Upper lobe of left lung (tissue), 6 donors: Measurements from ENCODE around the gene NSF. TPM values are rescaled to one million over a fixed set of nuclear protein-coding genes. Genes with fewer than 3 reads are reported as not detected.
"Not testable (repeated sequence)": the region's sequence is repeated elsewhere in the genome, so short reads cannot be mapped to it uniquely, and the experiment has no call there.

Experiments used
- ATAC-seq, 2 donors: fragments of 200-7000 bp; cut with Tn5 transposase; one replicate each; pipeline ENCODE4 v1.9.1; 2022; ENCODE audit warnings: mild to moderate bottlenecking in 2 of 2, moderate library complexity in 2 of 2; ENCODE audit not compliant: low FRiP score in 2 of 2
- DNase-seq, 2 donors: peaks; one replicate each; pipeline ENCODE4 v3.0.0-alpha.2; 2019 to 2020
- H3K27ac ChIP-seq, 4 donors: fragments of 200-600 bp; sonication (generic); one replicate each; pipeline ENCODE4 v1.5.1; 2016 to 2019
- H3K27me3 ChIP-seq, 4 donors: fragments of 200-600 bp; sonication (generic); one replicate each; pipeline ENCODE4 v1.5.1; 2017 to 2019
- H3K36me3 ChIP-seq, 4 donors: fragments of 200-600 bp; sonication (generic); one replicate each; pipeline ENCODE4 v1.5.1; 2016 to 2019
- H3K4me1 ChIP-seq, 4 donors: fragments of 200-600 bp; sonication (generic); one replicate each; pipeline ENCODE4 v1.5.1; 2018 to 2019
- H3K4me3 ChIP-seq, 4 donors: fragments of 200-600 bp; sonication (generic); one replicate each; pipeline ENCODE4 v1.5.1; 2017 to 2019; ENCODE audit warnings: mild to moderate bottlenecking in 2 of 4, moderate library complexity in 1 of 4
- H3K9me3 ChIP-seq, 4 donors: fragments of 200-600 bp; sonication (generic); one replicate each; pipeline ENCODE4 v1.5.1; 2018 to 2019
- WGBS, 2 donors: methylation state at CpG; one replicate each; pipeline ENCODE4 v1.1.5; 2017 to 2018; 5-methylcytosine and 5-hydroxymethylcytosine counted together
- total RNA-seq, 6 donors: library from RNA; depleted of rRNA in 4 of 6; stranded (reverse); fragments of >200 nt in 4 of 6; gene quantifications; one replicate each; pipeline versions ENCODE4 v1.1.0 to v1.2.1, GENCODE V29; 2016 to 2021
- donor health status: DM: no; HTN: no; CAD: no; lungs with moderate emphysema.
- donor health status: DM: no; HTN: yes; CAD: no; lungs with severe emphysema.

Gene NSF
- total RNA-seq, 6 donors from 2014 or later = 11.2 to 40.5 (median 25.7) TPM

DNA sequence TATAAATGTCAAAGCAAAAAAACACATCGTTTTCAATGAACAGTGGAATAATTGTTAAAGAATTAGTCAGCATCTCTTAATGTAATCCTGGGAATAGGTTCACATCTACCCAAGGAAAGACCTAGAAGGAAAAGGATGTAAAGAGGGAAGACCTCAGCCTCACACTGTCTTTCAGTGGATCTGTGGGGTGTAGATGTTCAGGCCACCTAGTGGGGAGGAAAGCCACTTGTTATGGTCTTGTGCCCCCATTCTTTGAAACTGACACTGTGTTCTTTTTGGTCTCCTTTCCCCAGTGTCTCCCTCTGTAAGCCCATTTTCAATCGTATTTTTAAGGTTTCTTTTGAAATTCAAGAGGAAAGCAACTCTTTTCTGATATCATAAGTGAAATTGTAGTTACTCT, 56.8 kb downstream of the NSF start:
- ATAC-seq = not testable (repeated sequence)

DNA sequence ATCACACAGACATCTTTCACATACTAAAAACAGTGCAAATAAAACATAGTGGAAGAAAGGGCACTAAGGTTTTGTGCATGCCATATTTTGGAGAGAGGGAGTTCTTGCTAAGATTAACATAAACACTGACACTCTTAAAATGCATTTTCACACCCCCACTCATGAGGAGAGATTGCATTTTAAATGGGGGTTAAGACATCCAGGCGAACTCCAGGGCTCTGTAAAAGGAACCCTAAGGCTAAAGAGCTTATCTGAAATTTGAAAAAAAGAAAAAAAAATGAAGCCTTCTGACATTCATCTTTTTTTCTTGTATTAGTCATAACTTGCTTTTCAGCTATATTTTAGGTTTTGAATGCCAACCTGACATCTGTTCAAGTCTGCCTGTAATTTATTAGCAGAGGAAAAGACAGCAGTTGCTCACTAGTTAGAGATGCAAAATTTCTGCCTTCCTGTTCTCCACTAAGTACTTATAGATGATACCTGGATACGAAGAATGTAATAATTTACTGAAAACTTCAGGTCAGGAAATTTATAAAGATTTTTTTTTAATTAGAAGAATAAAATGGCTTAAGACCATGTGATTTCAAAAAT, 57.3 kb downstream of the NSF start:
- not testable (repeated sequence) for H3K4me1 ChIP-seq, ATAC-seq, H3K4me3 ChIP-seq, H3K9me3 ChIP-seq, H3K36me3 ChIP-seq, DNase-seq, H3K27me3 ChIP-seq, H3K27ac ChIP-seq
- WGBS, 2 donors = no CpG with 5 or more reads among the region's 2 CpGs

More for the DNA sequence above, 56.8 kb downstream of the NSF start:
- H3K9me3 ChIP-seq, H3K36me3 ChIP-seq, H3K4me3 ChIP-seq, H3K27ac ChIP-seq, DNase-seq, H3K4me1 ChIP-seq, H3K27me3 ChIP-seq: not testable (repeated sequence)
- no CpG with 5 or more reads among the region's 2 CpGs for WGBS, 2 donors

DNA sequence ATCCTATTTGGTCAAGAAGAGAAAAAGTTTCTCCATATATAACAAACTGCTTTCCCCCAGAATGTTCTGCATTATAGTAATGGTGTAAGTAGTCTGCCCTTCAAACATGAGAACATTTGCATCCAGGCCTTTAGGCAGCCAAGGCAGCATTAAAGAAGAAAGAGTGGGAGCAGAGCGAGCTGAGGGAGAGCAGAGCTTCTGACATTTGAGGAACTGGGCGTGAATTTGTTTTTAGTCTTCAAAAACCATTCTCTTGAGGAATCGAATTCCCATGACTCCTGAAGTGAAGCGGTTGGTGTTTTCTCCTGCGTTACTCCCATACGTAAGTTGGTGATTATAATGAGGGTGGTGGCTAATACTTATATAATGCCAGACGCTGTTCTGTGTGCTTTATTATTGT, 58.8 kb downstream of the NSF start:
- not testable (repeated sequence) for DNase-seq, H3K27me3 ChIP-seq, H3K27ac ChIP-seq, ATAC-seq, H3K4me3 ChIP-seq, H3K36me3 ChIP-seq, H3K4me1 ChIP-seq, H3K9me3 ChIP-seq
- WGBS, 2 donors = 97 to 98% methylated on average over 5 to 7 of the region's 7 CpGs

- not testable (repeated sequence) for H3K9me3 ChIP-seq, H3K27ac ChIP-seq, H3K36me3 ChIP-seq, DNase-seq, H3K27me3 ChIP-seq, H3K4me1 ChIP-seq, H3K4me3 ChIP-seq
- ATAC-seq = peak in 1 of 2 donors; percentile 79
- WGBS, 2 donors = no CpG with 5 or more reads among the region's 7 CpGs
Measured at GRCh38 chr17:46652024-46652643, 61.7 kb downstream of the NSF start.

DNA sequence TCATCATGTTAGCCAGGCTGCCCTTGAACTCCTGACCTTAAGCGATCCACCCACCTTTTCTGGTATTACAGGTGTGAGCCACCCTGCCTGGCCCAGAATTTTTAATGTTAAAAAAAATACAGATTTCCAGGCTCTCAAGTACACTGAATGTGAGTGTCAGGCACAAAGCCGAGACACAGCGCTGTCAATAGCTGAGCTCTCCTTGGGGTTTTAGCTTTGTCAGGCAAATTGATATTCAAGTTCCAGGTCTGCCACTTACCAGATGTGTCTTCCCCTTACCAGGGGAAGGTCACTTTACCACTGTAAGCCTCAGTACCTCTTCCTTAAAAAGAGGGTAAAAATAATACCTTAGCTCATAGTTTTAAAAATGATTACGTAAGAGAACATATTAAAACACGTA, 67.8 kb downstream of the NSF start:
- not testable (repeated sequence) for H3K36me3 ChIP-seq, H3K4me1 ChIP-seq, H3K27me3 ChIP-seq, H3K27ac ChIP-seq, DNase-seq, H3K9me3 ChIP-seq, H3K4me3 ChIP-seq, ATAC-seq
- no CpG with 5 or more reads among the region's 5 CpGs for WGBS, 2 donors

GRCh38 chr17:46659702-46660101, 69.2 kb downstream of the NSF start:
- H3K9me3 ChIP-seq, H3K4me3 ChIP-seq, H3K36me3 ChIP-seq, ATAC-seq, H3K27ac ChIP-seq, H3K4me1 ChIP-seq, H3K27me3 ChIP-seq, DNase-seq: not testable (repeated sequence)
- no CpG with 5 or more reads among the region's 4 CpGs for WGBS, 2 donors

DNA sequence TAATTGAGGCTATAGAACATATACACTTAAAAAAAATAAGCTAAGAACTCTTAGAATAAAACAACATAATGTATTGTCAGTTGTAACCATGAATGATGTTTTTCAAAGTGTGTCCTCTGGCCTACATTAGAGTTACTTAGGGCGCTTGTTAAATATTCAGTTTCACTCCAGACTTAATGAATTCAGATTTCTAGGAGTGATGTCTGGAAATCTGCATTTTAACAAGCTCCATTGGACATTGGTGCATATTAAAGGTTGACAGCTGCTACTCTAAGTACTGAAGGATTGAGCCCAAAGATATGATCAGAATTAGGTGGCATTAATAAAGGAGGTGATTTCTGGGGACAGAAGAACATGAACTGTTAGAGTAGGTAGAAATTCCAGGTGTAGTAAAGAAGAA, 72.7 kb downstream of the NSF start:
- not testable (repeated sequence) for H3K36me3 ChIP-seq, H3K4me1 ChIP-seq, DNase-seq, H3K4me3 ChIP-seq, H3K27me3 ChIP-seq, ATAC-seq, H3K9me3 ChIP-seq, H3K27ac ChIP-seq
- WGBS, 2 donors = no CpG with 5 or more reads among the region's 1 CpG

DNA sequence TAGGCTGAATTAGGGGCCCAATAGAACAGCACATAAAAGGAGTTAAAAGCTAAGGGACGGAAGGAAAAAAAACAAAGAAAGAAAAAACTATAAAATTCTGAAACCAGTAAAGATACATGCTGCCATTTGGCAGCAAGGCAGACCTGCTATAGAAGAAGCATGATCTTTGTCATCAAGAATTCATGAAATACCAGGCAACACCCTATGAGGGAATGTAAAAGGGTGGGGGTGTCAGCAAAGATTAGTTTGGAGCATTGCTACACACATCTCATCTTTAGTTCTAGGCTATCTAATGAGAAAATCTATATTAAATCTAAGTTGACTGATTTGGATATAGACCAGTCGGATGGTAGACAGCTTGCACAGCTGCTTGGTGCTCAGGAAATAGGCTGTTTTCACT, 73.1 kb downstream of the NSF start:
- H3K4me1 ChIP-seq, H3K27me3 ChIP-seq, H3K27ac ChIP-seq, DNase-seq, H3K36me3 ChIP-seq, H3K4me3 ChIP-seq, H3K9me3 ChIP-seq: not testable (repeated sequence)
- peak in 1 of 2 donors; percentile 87 for ATAC-seq
- no CpG with 5 or more reads among the region's 2 CpGs for WGBS, 2 donors

GRCh38 chr17:46665969-46666368, 75.5 kb downstream of the NSF start:
- H3K36me3 ChIP-seq, ATAC-seq, H3K4me1 ChIP-seq, H3K4me3 ChIP-seq, H3K9me3 ChIP-seq, DNase-seq, H3K27me3 ChIP-seq, H3K27ac ChIP-seq: not testable (repeated sequence)
- WGBS, 2 donors = 83 to 84% methylated on average over 4 of the region's 5 CpGs

GRCh38 chr17:46670789-46671188, 80.3 kb downstream of the NSF start:
- not testable (repeated sequence) for H3K4me3 ChIP-seq, H3K27ac ChIP-seq, ATAC-seq, H3K27me3 ChIP-seq, H3K9me3 ChIP-seq, H3K36me3 ChIP-seq, DNase-seq, H3K4me1 ChIP-seq
- WGBS, 2 donors = no CpG with 5 or more reads among the region's 4 CpGs

GRCh38 chr17:46672777-46673176, 82.3 kb downstream of the NSF start:
- peak in 1 of 2 donors; percentile 10 for ATAC-seq
- not testable (repeated sequence) for H3K4me1 ChIP-seq, H3K36me3 ChIP-seq, H3K27me3 ChIP-seq, H3K27ac ChIP-seq, H3K9me3 ChIP-seq, H3K4me3 ChIP-seq, DNase-seq
- no CpG with 5 or more reads among the region's 2 CpGs for WGBS, 2 donors

GRCh38 chr17:46677819-46678218, 87.3 kb downstream of the NSF start:
- H3K4me1 ChIP-seq, H3K4me3 ChIP-seq, ATAC-seq, H3K27ac ChIP-seq, H3K36me3 ChIP-seq, H3K9me3 ChIP-seq, DNase-seq, H3K27me3 ChIP-seq: not testable (repeated sequence)

- WGBS, 2 donors = no CpG with 5 or more reads among the region's 2 CpGs
- peak in 1 of 2 donors; percentile 55 for ATAC-seq
- not testable (repeated sequence) for H3K27ac ChIP-seq, H3K27me3 ChIP-seq, H3K4me3 ChIP-seq, H3K9me3 ChIP-seq, H3K36me3 ChIP-seq, DNase-seq, H3K4me1 ChIP-seq
Measured at GRCh38 chr17:46683653-46684052, 93.2 kb downstream of the NSF start.

DNA sequence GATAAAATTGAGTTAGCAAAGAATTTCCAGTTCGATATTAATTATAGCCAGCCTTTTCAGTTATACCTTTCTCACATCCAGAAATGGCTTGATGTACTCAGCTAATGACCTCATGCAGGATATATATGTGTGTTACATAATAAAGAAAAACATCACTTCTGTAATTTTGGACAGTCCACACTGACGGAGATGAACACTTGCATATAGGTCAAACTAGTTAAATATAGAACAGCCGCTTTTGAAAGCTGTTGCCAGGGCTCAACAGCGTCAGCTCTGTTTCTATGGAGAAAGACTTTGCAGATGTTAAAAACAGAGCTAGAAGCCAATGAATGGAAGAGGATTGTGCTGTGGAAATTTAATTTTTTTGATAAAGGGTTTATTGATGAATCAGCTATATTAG, 94.8 kb downstream of the NSF start:
- ATAC-seq = not testable (repeated sequence)

More for the DNA sequence above, 94.8 kb downstream of the NSF start:
- not testable (repeated sequence) for H3K4me3 ChIP-seq, H3K4me1 ChIP-seq, DNase-seq, H3K9me3 ChIP-seq, H3K27ac ChIP-seq, H3K27me3 ChIP-seq, H3K36me3 ChIP-seq
- 59 to 87% methylated on average over 3 to 4 of the region's 4 CpGs for WGBS, 2 donors
